H1 (cell line): Measurements from ENCODE around the gene CRYGN. TPM values are rescaled to one million over a fixed set of nuclear protein-coding genes. Genes with fewer than 3 reads are reported as not detected.
A peak's percentile ranks its signal among the peaks of the same experiment; 100 is the strongest.

ENCODE experiments used
- CTCF ChIA-PET: fragments of 300-600 bp; sonication (Branson Sonifier 250); formaldehyde crosslinking; loops from one replicate; lab custom pipeline; 2021; ENCODE audit not compliant: partially characterized antibody; lab: Charles Lee
- POLR2A ChIA-PET: fragments of 300-600 bp; sonication (Branson Sonifier 250); formaldehyde crosslinking; loops from one replicate; lab custom pipeline; 2021; ENCODE audit warnings: inconsistent platforms; ENCODE audit not compliant: partially characterized antibody; lab: Charles Lee
- DNase-seq, 2 experiments: peaks; one replicate each; pipeline versions ENCODE4 v3.0.0 to v3.0.0-alpha.2; 2010 to 2022; ENCODE audit warnings: low spot score in 2 of 2, low read depth in 1 of 2, mixed read lengths in 1 of 2
- FAIRE-seq: peaks from 2 replicates; lab custom pipeline; 2011; peaks lifted over from hg19 to GRCh38; lab: Jason Lieb, UNC
- H2AFZ ChIP-seq: 2 replicates; pipeline ENCODE4 v1.8.1; 2012; ENCODE audit warnings: low read length, inconsistent platforms
- H2AK5ac ChIP-seq: 2 replicates; pipeline ENCODE4 v1.6.1; 2013; ENCODE audit warnings: low read depth, low read length
- H2BK120ac ChIP-seq: replicated peaks from 2 replicates; pipeline ENCODE3; 2013; ENCODE audit warnings: low read depth, low read length, inconsistent platforms
- H2BK12ac ChIP-seq: 2 replicates; pipeline ENCODE4 v1.6.1; 2013; ENCODE audit warnings: low read depth, low read length
- H2BK15ac ChIP-seq: 2 replicates; pipeline ENCODE4 v1.6.1; 2013; ENCODE audit warnings: low read length
- H2BK20ac ChIP-seq: 2 replicates; pipeline ENCODE4 v1.6.1; 2013; ENCODE audit warnings: low read length
- H2BK5ac ChIP-seq: 2 replicates; pipeline ENCODE4 v1.6.1; 2013; ENCODE audit warnings: low read depth, low read length
- H3K14ac ChIP-seq: 2 replicates; pipeline ENCODE4 v1.6.1; 2013; ENCODE audit warnings: inconsistent platforms; ENCODE audit not compliant: insufficient read length
- H3K18ac ChIP-seq: 2 replicates; pipeline ENCODE4 v1.6.1; 2013; ENCODE audit warnings: low read length; ENCODE audit errors: extremely low read depth
- H3K23ac ChIP-seq: 2 replicates; pipeline ENCODE4 v1.6.1; 2013; ENCODE audit warnings: inconsistent platforms; ENCODE audit not compliant: insufficient read length
- H3K23me2 ChIP-seq: 2 replicates; pipeline ENCODE4 v1.6.1; 2013; ENCODE audit warnings: low read depth, low read length
- H3K27ac ChIP-seq: 2 replicates; pipeline ENCODE4 v1.6.1; 2011; ENCODE audit warnings: low read depth, low read length, inconsistent platforms
- H3K27me3 ChIP-seq, 4 experiments: replicated peaks in 1 of 4; 1 replicate in 1 of 4; 2 replicates in 3 of 4; pipeline versions ENCODE4 v1.6.1 to v1.8.1; 2011 to 2013; ENCODE audit warnings: low read length in 3 of 4, mild to moderate bottlenecking in 3 of 4, inconsistent platforms in 2 of 4, mixed read lengths in 2 of 4, moderate library complexity in 1 of 4; ENCODE audit not compliant: control insufficient read depth in 3 of 4, insufficient read depth in 3 of 4; ENCODE audit errors: extremely low read depth in 1 of 4
- H3K36me3 ChIP-seq, 4 experiments: 2 replicates each; pipeline versions ENCODE4 v1.6.1 to v1.8.1; 2011 to 2013; ENCODE audit warnings: mild to moderate bottlenecking in 4 of 4, low read length in 3 of 4, moderate library complexity in 2 of 4, control low read depth in 1 of 4, inconsistent platforms in 1 of 4; ENCODE audit not compliant: insufficient read depth in 4 of 4, control insufficient read depth in 2 of 4
- H3K4ac ChIP-seq: replicated peaks from 2 replicates; pipeline ENCODE3; 2013; ENCODE audit warnings: low read length, low read depth, mixed read lengths, inconsistent platforms; ENCODE audit not compliant: insufficient read length
- H3K4me1 ChIP-seq, 4 experiments: replicated peaks in 1 of 4; 1 replicate in 1 of 4; 2 replicates in 3 of 4; pipeline versions ENCODE4 v1.6.1 to v1.8.1; 2011 to 2013; ENCODE audit warnings: low read length in 3 of 4, inconsistent platforms in 2 of 4, mixed read lengths in 1 of 4; ENCODE audit not compliant: insufficient read depth in 4 of 4, control insufficient read depth in 3 of 4
- H3K4me2 ChIP-seq, 2 experiments: 2 replicates each; pipeline versions ENCODE4 v1.6.1 to v1.8.1; 2011 to 2013; ENCODE audit warnings: low read depth in 2 of 2, low read length in 2 of 2, control low read depth in 1 of 2, inconsistent platforms in 1 of 2, mild to moderate bottlenecking in 1 of 2; ENCODE audit not compliant: insufficient read depth in 1 of 2
- H3K4me3 ChIP-seq, 4 experiments: fragments of 200-600, 300-600 bp in 1 of 4; sonication (generic), shearing (Covaris generic), sonication (Bioruptor Twin) in 1 of 4; 2 replicates each; pipeline versions ENCODE4 v1.5.1 to v1.8.1; 2011 to 2016; ENCODE audit warnings: low read length in 4 of 4, low read depth in 3 of 4, control low read depth in 2 of 4, inconsistent platforms in 2 of 4, mild to moderate bottlenecking in 2 of 4, mixed read lengths in 1 of 4, moderate library complexity in 1 of 4; ENCODE audit not compliant: insufficient read depth in 2 of 4; ENCODE audit errors: extremely low read depth in 1 of 4
- H3K56ac ChIP-seq: replicated peaks from 2 replicates; pipeline ENCODE3; 2013; ENCODE audit warnings: low read depth, mild to moderate bottlenecking, mixed read lengths, low read length, inconsistent platforms; ENCODE audit not compliant: insufficient read length
- H3K79me1 ChIP-seq: 2 replicates; pipeline ENCODE4 v1.6.1; 2013; ENCODE audit warnings: low read depth, low read length, control low read depth
- H3K79me2 ChIP-seq, 2 experiments: 2 replicates each; pipeline versions ENCODE4 v1.6.1 to v1.8.1; 2012 to 2013; ENCODE audit warnings: low read length in 2 of 2, mild to moderate bottlenecking in 2 of 2, inconsistent platforms in 1 of 2; ENCODE audit not compliant: insufficient read depth in 2 of 2, control insufficient read depth in 1 of 2
- H3K9ac ChIP-seq, 4 experiments: replicated peaks in 1 of 4; 1 replicate in 1 of 4; 2 replicates in 3 of 4; pipeline versions ENCODE4 v1.6.1 to v1.8.1; 2011 to 2013; ENCODE audit warnings: low read depth in 3 of 4, low read length in 3 of 4, control low read depth in 2 of 4, mild to moderate bottlenecking in 2 of 4, moderate library complexity in 2 of 4, inconsistent platforms in 1 of 4; ENCODE audit errors: extremely low read depth in 1 of 4
- H3K9me3 ChIP-seq, 2 experiments: 2 replicates each; pipeline versions ENCODE4 v1.6.1 to v1.8.1; 2012 to 2013; ENCODE audit warnings: mild to moderate bottlenecking in 2 of 2, moderate library complexity in 2 of 2, control low read depth in 1 of 2, inconsistent platforms in 1 of 2, low read depth in 1 of 2, low read length in 1 of 2, mixed read lengths in 1 of 2; ENCODE audit not compliant: insufficient read depth in 2 of 2
- H4K20me1 ChIP-seq, 2 experiments: replicated peaks in 1 of 2; 2 replicates each; pipeline versions ENCODE3 to v1.8.1; 2011 to 2013; ENCODE audit warnings: inconsistent platforms in 2 of 2, low read length in 2 of 2, mild to moderate bottlenecking in 1 of 2; ENCODE audit not compliant: insufficient read depth in 2 of 2, control insufficient read depth in 1 of 2
- H4K5ac ChIP-seq: 2 replicates; pipeline ENCODE4 v1.6.1; 2013; ENCODE audit warnings: low read length, low read depth, mixed read lengths, inconsistent platforms; ENCODE audit not compliant: insufficient read length
- H4K8ac ChIP-seq: 2 replicates; pipeline ENCODE4 v1.8.0; 2013; ENCODE audit warnings: mild to moderate bottlenecking, moderate library complexity, low read length, inconsistent platforms; ENCODE audit not compliant: insufficient read depth; ENCODE audit errors: extremely low read depth
- H4K91ac ChIP-seq: replicated peaks from 2 replicates; pipeline ENCODE3; 2013; ENCODE audit warnings: low read length, mixed read lengths, inconsistent platforms; ENCODE audit not compliant: insufficient read length
- BCL11A ChIP-seq, 2 experiments: IDR thresholded peaks; one replicate each; pipeline ENCODE4 v1.6.1; 2011; ENCODE audit warnings: low read depth in 2 of 2, low read length in 2 of 2, mild to moderate bottlenecking in 2 of 2
- EGR1 ChIP-seq: IDR thresholded peaks from 2 replicates; pipeline ENCODE4 v1.6.1; 2011; ENCODE audit warnings: low read depth, low read length, borderline replicate concordance
- MAX ChIP-seq: IDR thresholded peaks from 2 replicates; pipeline ENCODE4 v1.6.1; 2012; ENCODE audit warnings: inconsistent platforms
- NANOG ChIP-seq: IDR thresholded peaks from 2 replicates; pipeline ENCODE4 v1.6.1; 2011; ENCODE audit warnings: low read length, low read depth, mild to moderate bottlenecking, inconsistent platforms; ENCODE audit not compliant: insufficient read depth, poor library complexity, severe bottlenecking
- POLR2A ChIP-seq, 2 experiments: IDR thresholded peaks; 1 replicate in 1 of 2; 2 replicates in 1 of 2; pipeline ENCODE4 v1.6.1; 2011; ENCODE audit warnings: low read depth in 2 of 2, low read length in 2 of 2, mild to moderate bottlenecking in 2 of 2; ENCODE audit errors: control extremely low read depth in 1 of 2
- SIRT6 ChIP-seq: IDR thresholded peaks from one replicate; pipeline ENCODE4 v1.7.1; 2012; ENCODE audit warnings: low read length, inconsistent platforms
- TAF1 ChIP-seq: IDR thresholded peaks from 2 replicates; pipeline ENCODE4 v1.6.1; 2011; ENCODE audit warnings: mild to moderate bottlenecking, low read depth, low read length
- TCF12 ChIP-seq: IDR thresholded peaks from 2 replicates; pipeline ENCODE4 v1.6.1; 2011; ENCODE audit warnings: low read depth, mild to moderate bottlenecking, low read length
- TEAD4 ChIP-seq: IDR thresholded peaks from 2 replicates; pipeline ENCODE4 v1.6.1; 2012; ENCODE audit warnings: low read depth, low read length, inconsistent platforms, mixed read lengths
- WGBS, 2 experiments: shearing (Covaris generic) in 1 of 2; methylation state at CpG; one replicate each; pipeline versions ENCODE4 v1.1.6 to v1.1.7; 2013 to 2015; ENCODE audit warnings: low lambda C conversion rate in 2 of 2, mixed read lengths in 2 of 2, inconsistent platforms in 1 of 2, low coverage in 1 of 2, missing lambda C conversion rate in 1 of 2; ENCODE audit not compliant: insufficient replicate concordance in 2 of 2, insufficient coverage in 1 of 2, insufficient read length in 1 of 2; ENCODE audit errors: extremely low coverage in 1 of 2, missing lambda C conversion rate in 1 of 2; 5-methylcytosine and 5-hydroxymethylcytosine counted together
- polyA plus RNA-seq, 7 experiments: library from polyadenylated mRNA; depleted of rRNA in 3 of 7; stranded (reverse) in 5 of 7; unstranded in 2 of 7; fragments of >200 nt in 5 of 7; fragments of 200-250 nt in 2 of 7; gene quantifications; 1 replicate in 5 of 7; 2 replicates in 1 of 7; 4 replicates in 1 of 7; pipeline versions ENCODE4 v1.2.1 to v1.2.3, GENCODE V29; 2011 to 2013; ENCODE audit warnings: missing spikeins in 2 of 7, mixed read lengths in 2 of 7
- total RNA-seq: library from RNA; stranded (reverse); fragmentation: NEBNext Ultra II Directional; extraction: Animal tissue kit (Norgen Biotek cat#: 25700); gene quantifications from 2 replicates; pipeline ENCODE4 v1.2.1, GENCODE V29; 2021

The CRYGN gene
- total and polyA plus RNA-seq, 2 of the 8 experiments (the other 6 are each of a cell fraction or from before 2014, with no cell fraction given), result 0.98 to 1.6 TPM

- Histone ChIP-seq H3K9me3 (no peaks in the 10 kb centered on the region), H3K79me1 (no peaks in the 10 kb centered on the region; the same call in 1 of the 2 replicates), H3K14ac (no peak overlapping the region), H4K5ac (no peak overlapping the region), H3K56ac (no peak overlapping the region), H2AK5ac (no peak overlapping the region; the same call in 1 of the 2 replicates), H3K36me3 (no peaks in the 10 kb centered on the region), H2BK120ac (no peak overlapping the region), H3K79me2 (no peaks in the 10 kb centered on the region), H2BK12ac (peak overlapping the region; percentile 35; the same call in 1 of the 2 replicates), H3K4me2 (0 out of 4 replicates have a peak overlapping the region, but pooled peaks of 1 of the 2 experiments have one; percentile 20), H4K20me1 (no peaks in the 10 kb centered on the region), H4K8ac (no peak overlapping the region), H3K9ac (no peak overlapping the region), H3K23me2 (no peaks in the 10 kb centered on the region), H4K91ac (peak overlapping the region; percentile 13)
- POLR2A ChIA-PET, result no interaction called here
- DNase-seq, result peak in 1 of 2 experiments; percentile 45
- 84% methylated on average over 12 of the region's 13 CpGs; no CpG with 5 or more reads in 1 of the 2 experiments for WGBS, 2 experiments
- no peak for FAIRE-seq
- TF ChIP-seq SIRT6 (no peak), POLR2A (IDR thresholded peaks at IDR 0.05; ENCODE audit: control extremely low read depth in 1 of 2, low read depth in 2 of 2, low read length in 2 of 2) (no peak), BCL11A (IDR thresholded peaks at IDR 0.05; ENCODE audit: low read depth in 2 of 2, low read length in 2 of 2) (no peak), EGR1 (no peak), TEAD4 (no peak), NANOG (no peak), MAX (no peak), TAF1 (no peak), TCF12 (no peak)
- TF ChIP-seq, all 59 proteins: peak for 0
- H2BK5ac ChIP-seq, result no peak overlapping the region
- CTCF ChIA-PET, result interaction anchor here (1.4 to 2.2 kb wide), 2 partner anchors 9 to 20 kb away, joined by 4 to 5 read pairs; no protein-coding TSS in a partner anchor
- H3K4me1 ChIP-seq, result peaks cover 5 to 20% (median 11%) of the 10 kb centered on the region in 4 experiments
- H2BK20ac ChIP-seq, result no peak overlapping the region
- H2AFZ ChIP-seq, result no peak overlapping the region
- H3K27me3 ChIP-seq, result no peaks in the 10 kb centered on the region
- no peak overlapping the region for H3K4ac ChIP-seq
- H3K18ac ChIP-seq, result peak overlapping the region; percentile 38; the same call in 1 of the 2 replicates
- no peak overlapping the region for H3K23ac ChIP-seq
- H2BK15ac ChIP-seq, result peak overlapping the region; percentile 54; the same call in 1 of the 2 replicates
- H3K4me3 ChIP-seq, result no peak overlapping the region
- no peak overlapping the region for H3K27ac ChIP-seq
These were observed 11.3 kb downstream of the CRYGN start for GRCh38 chr7:151428378-151429236.
